HepG2 (cell line): ENCODE data around the gene WDR82. TPM values are rescaled to one million over a fixed set of nuclear protein-coding genes. Genes with fewer than 3 reads are reported as not detected.
A peak's percentile ranks its signal among the peaks of the same experiment; 100 is the strongest.

Experiments
- ATAC-seq: fragments of 200-7000 bp; cut with Tn5 transposase; 3 replicates; pipeline ENCODE4 v1.9.1; 2020; ENCODE audit warnings: mild to moderate bottlenecking, moderate library complexity
- BruUV-seq: library from RNA; stranded (reverse); fragments of 400-500 nt; replicated peaks from 2 replicates; lab custom pipeline; 2021; lab: Mats Ljungman, UMichigan
- CTCF ChIA-PET: fragments of 300-600 bp; formaldehyde crosslinking; extraction: SDS; loops from one replicate; lab custom pipeline; 2021; ENCODE audit warnings: low total read pairs, inconsistent platforms, low intra/inter-chr PET ratio; lab: Yijun Ruan, JAX
- POLR2A ChIA-PET: fragments of 350-600 bp; sonication (Branson Sonifier 250); formaldehyde crosslinking; loops from one replicate; lab custom pipeline; 2020; ENCODE audit warnings: antibody characterized with exemption, inconsistent platforms; lab: Yijun Ruan, JAX
- DNase-seq: peaks from one replicate; pipeline ENCODE4 v3.0.0-alpha.2; 2015; ENCODE audit warnings: low spot score
- FAIRE-seq: peaks from 3 replicates; lab custom pipeline; 2011; peaks lifted over from hg19 to GRCh38; lab: Jason Lieb, UNC
- H2AFZ ChIP-seq: one replicate; pipeline ENCODE4 v1.6.1; 2011; ENCODE audit warnings: low read length, inconsistent platforms
- H3K27ac ChIP-seq: fragments of 300-600 bp; 3 replicates; pipeline ENCODE4 v1.8.0; 2011; ENCODE audit warnings: mixed run types, mild to moderate bottlenecking, mixed read lengths, low read length, inconsistent platforms; ENCODE audit not compliant: insufficient read depth; ENCODE audit errors: extremely low read length
- H3K27me3 ChIP-seq, 2 experiments: fragments of 200-600 bp in 1 of 2; 2 replicates in 1 of 2; 3 replicates in 1 of 2; pipeline versions ENCODE4 v1.6.0 to v1.8.0; 2011; ENCODE audit warnings: low read length in 2 of 2, mild to moderate bottlenecking in 2 of 2, moderate library complexity in 2 of 2, inconsistent platforms in 1 of 2; ENCODE audit not compliant: insufficient read depth in 2 of 2, control insufficient read depth in 1 of 2
- H3K36me3 ChIP-seq, 2 experiments: fragments of 200-600 bp in 1 of 2; replicated peaks in 1 of 2; 2 replicates in 1 of 2; 3 replicates in 1 of 2; pipeline versions ENCODE4 v1.5.1 to v1.8.0; 2011; ENCODE audit warnings: low read length in 2 of 2, inconsistent platforms in 1 of 2; ENCODE audit not compliant: insufficient read depth in 2 of 2, control insufficient read depth in 1 of 2
- H3K4me1 ChIP-seq: 2 replicates; pipeline ENCODE4 v1.5.1; 2012; ENCODE audit warnings: low read length, inconsistent platforms; ENCODE audit not compliant: insufficient read depth
- H3K4me2 ChIP-seq: 2 replicates; pipeline ENCODE4 v1.6.0; 2011; ENCODE audit warnings: low read depth, low read length, inconsistent platforms
- H3K4me3 ChIP-seq, 3 experiments: fragments of 200-600 bp in 1 of 3; sonication (generic), shearing (Covaris generic) in 1 of 3; replicated peaks in 1 of 3; 2 replicates each; pipeline ENCODE4 v1.5.1; 2011 to 2016; ENCODE audit warnings: low read length in 3 of 3, inconsistent platforms in 2 of 3, low read depth in 2 of 3, mild to moderate bottlenecking in 2 of 3, control low read depth in 1 of 3, mixed read lengths in 1 of 3; ENCODE audit not compliant: insufficient read depth in 1 of 3
- H3K79me2 ChIP-seq: one replicate; pipeline ENCODE4 v1.6.1; 2011; ENCODE audit warnings: low read length, inconsistent platforms; ENCODE audit not compliant: insufficient read depth
- H3K9ac ChIP-seq: 2 replicates; pipeline ENCODE4 v1.6.0; 2011; ENCODE audit warnings: mild to moderate bottlenecking, low read depth, low read length, inconsistent platforms; ENCODE audit not compliant: insufficient read depth
- H3K9me3 ChIP-seq: 2 replicates; pipeline ENCODE4 v1.5.1; 2012; ENCODE audit warnings: mild to moderate bottlenecking, low read length
- H4K20me1 ChIP-seq: 2 replicates; pipeline ENCODE4 v1.6.0; 2011; ENCODE audit warnings: inconsistent platforms, mild to moderate bottlenecking, low read length, moderate library complexity; ENCODE audit not compliant: insufficient read depth
- DNMT3B ChIP-seq: conservative IDR thresholded peaks from 2 replicates; pipeline ENCODE4 v1.6.1; 2016; ENCODE audit warnings: missing biosample characterization, control low read depth
- ERF ChIP-seq: IDR thresholded peaks from 2 replicates; pipeline ENCODE4 v1.6.1; 2018; ENCODE audit warnings: missing biosample characterization, missing genetic modification reagents
- GLI4 ChIP-seq: sonication (generic); formaldehyde crosslinking; IDR thresholded peaks from 2 replicates; pipeline ENCODE4 v1.5.1; 2020; ENCODE audit warnings: missing genetic modification reagents, mild to moderate bottlenecking, moderate library complexity, borderline replicate concordance
- HNF4A ChIP-seq: sonication (generic); formaldehyde crosslinking; IDR thresholded peaks from 2 replicates; pipeline ENCODE4 v1.4.0; 2020; ENCODE audit warnings: missing genetic modification reagents
- HOXA5 ChIP-seq: sonication (generic); formaldehyde crosslinking; IDR thresholded peaks from 2 replicates; pipeline ENCODE4 v1.4.0; 2020; ENCODE audit warnings: missing genetic modification reagents
- KAT7 ChIP-seq: IDR thresholded peaks from 2 replicates; pipeline ENCODE4 v1.6.1; 2018; ENCODE audit warnings: borderline replicate concordance, missing compliant biosample characterization
- LCORL ChIP-seq, 2 experiments: fragments of 450-650 bp in 1 of 2; sonication (generic) in 1 of 2; formaldehyde crosslinking in 1 of 2; IDR thresholded peaks; 2 replicates each; pipeline versions ENCODE4 v1.5.0 to v1.6.1; 2017 to 2020; ENCODE audit warnings: antibody characterized with exemption in 1 of 2, missing genetic modification reagents in 1 of 2
- NCOA2 ChIP-seq: sonication (generic); formaldehyde crosslinking; IDR thresholded peaks from 2 replicates; pipeline ENCODE4 v1.8.0; 2022; ENCODE audit warnings: inconsistent platforms
- PPARG ChIP-seq: conservative IDR thresholded peaks from 2 replicates; pipeline ENCODE4 v1.6.1; 2016; ENCODE audit warnings: missing biosample characterization, missing genetic modification reagents
- PRMT3 ChIP-seq: sonication (generic); formaldehyde crosslinking; IDR thresholded peaks from 2 replicates; pipeline ENCODE4 v1.8.1; 2022; ENCODE audit warnings: low read depth, mild to moderate bottlenecking, moderate library complexity, missing genetic modification reagents, borderline replicate concordance
- RBM39 ChIP-seq: fragments of 200-400 bp; formaldehyde crosslinking; IDR thresholded peaks from one replicate; pipeline ENCODE4 v1.6.1; 2018; ENCODE audit warnings: antibody characterized with exemption, mild to moderate bottlenecking, low read depth, low read length; ENCODE audit not compliant: poor library complexity, severe bottlenecking
- REXO4 ChIP-seq: sonication (generic); formaldehyde crosslinking; IDR thresholded peaks from 2 replicates; pipeline ENCODE4 v1.8.0; 2022; ENCODE audit warnings: missing genetic modification reagents, mild to moderate bottlenecking, borderline replicate concordance
- SOX6 ChIP-seq, 2 experiments: fragments of 450-650 bp in 1 of 2; sonication (generic) in 1 of 2; formaldehyde crosslinking in 1 of 2; IDR thresholded peaks; 2 replicates each; pipeline versions ENCODE4 v1.4.0 to v1.6.1; 2017 to 2020; ENCODE audit warnings: antibody characterized with exemption in 1 of 2, mild to moderate bottlenecking in 1 of 2, missing genetic modification reagents in 1 of 2
- THYN1 ChIP-seq: sonication (generic); formaldehyde crosslinking; IDR thresholded peaks from 2 replicates; pipeline ENCODE4 v1.8.1; 2023; ENCODE audit warnings: low read depth, mild to moderate bottlenecking, moderate library complexity, missing genetic modification reagents, borderline replicate concordance
- ZFP82 ChIP-seq: sonication (generic); formaldehyde crosslinking; IDR thresholded peaks from 2 replicates; pipeline ENCODE4 v1.5.1; 2020; ENCODE audit warnings: mild to moderate bottlenecking, missing genetic modification reagents, borderline replicate concordance
- ZFX ChIP-seq: sonication (generic); formaldehyde crosslinking; IDR thresholded peaks from 2 replicates; pipeline ENCODE4 v1.4.0; 2020; ENCODE audit warnings: mild to moderate bottlenecking, low read depth, missing genetic modification reagents, moderate library complexity
- ZKSCAN1 ChIP-seq: fragments of 150-350 bp; IDR thresholded peaks from 2 replicates; pipeline ENCODE4 v1.6.1; 2014; ENCODE audit warnings: low read length
- ZNF724P ChIP-seq: sonication (generic); formaldehyde crosslinking; IDR thresholded peaks from 2 replicates; pipeline ENCODE4 v1.8.0; 2022; ENCODE audit warnings: missing genetic modification reagents, borderline replicate concordance
- WGBS: methylation state at CpG from one replicate; pipeline ENCODE4 v1.1.6; 2017; ENCODE audit warnings: low lambda C conversion rate; 5-methylcytosine and 5-hydroxymethylcytosine counted together
- in situ Hi-C: cut with HindIII; loops from 2 replicates; pipeline ENCODE4 v1.10.0; 2017; ENCODE audit warnings: low pct_unique_long_range_greater_than_20kb; ENCODE audit not compliant: extremely low pct_ligation_motif_present
- intact Hi-C: fragments of 100-400 bp; cut with micrococcal nuclease; formaldehyde crosslinking; loops from one replicate; pipeline ENCODE4 v1.10.0; 2022; ENCODE audit not compliant: unreplicated experiment
- polyA plus RNA-seq, 8 experiments: library from polyadenylated mRNA; depleted of rRNA in 3 of 8; stranded (reverse) in 7 of 8; unstranded in 1 of 8; fragments of >200 nt; fragmentation: Illumina TruSeq in 4 of 8; extraction: Trizol in 4 of 8; gene quantifications; 2 replicates each; pipeline versions ENCODE4 v1.2.1 to v1.2.3, GENCODE V29; 2011 to 2016; ENCODE audit warnings: low read depth in 4 of 8, missing spikeins in 1 of 8, mixed read lengths in 1 of 8; ENCODE audit not compliant: insufficient read depth in 1 of 8
- total RNA-seq, 5 experiments: library from RNA; depleted of rRNA; stranded (reverse); fragments of >200 nt; fragmentation: Illumina TruSeq; extraction: Trizol; gene quantifications; 2 replicates each; pipeline ENCODE4 v1.2.3, GENCODE V29; 2016; ENCODE audit warnings: low read depth in 1 of 5
- TF ChIP-seq, protein P1 (sequence below): IDR thresholded peaks from 2 replicates; pipeline ENCODE4 v1.6.1; 2018; ENCODE audit warnings: missing genetic modification reagents
- TF ChIP-seq, protein P2 (sequence below): sonication (generic); formaldehyde crosslinking; IDR thresholded peaks from 2 replicates; pipeline ENCODE4 v1.4.0; 2020; ENCODE audit warnings: missing genetic modification reagents

WDR82 gene
- total and polyA plus RNA-seq, 2 of the 13 experiments (the other 11 are each of a cell fraction or from before 2014, with no cell fraction given): 39.1 to 59.5 TPM

DNA sequence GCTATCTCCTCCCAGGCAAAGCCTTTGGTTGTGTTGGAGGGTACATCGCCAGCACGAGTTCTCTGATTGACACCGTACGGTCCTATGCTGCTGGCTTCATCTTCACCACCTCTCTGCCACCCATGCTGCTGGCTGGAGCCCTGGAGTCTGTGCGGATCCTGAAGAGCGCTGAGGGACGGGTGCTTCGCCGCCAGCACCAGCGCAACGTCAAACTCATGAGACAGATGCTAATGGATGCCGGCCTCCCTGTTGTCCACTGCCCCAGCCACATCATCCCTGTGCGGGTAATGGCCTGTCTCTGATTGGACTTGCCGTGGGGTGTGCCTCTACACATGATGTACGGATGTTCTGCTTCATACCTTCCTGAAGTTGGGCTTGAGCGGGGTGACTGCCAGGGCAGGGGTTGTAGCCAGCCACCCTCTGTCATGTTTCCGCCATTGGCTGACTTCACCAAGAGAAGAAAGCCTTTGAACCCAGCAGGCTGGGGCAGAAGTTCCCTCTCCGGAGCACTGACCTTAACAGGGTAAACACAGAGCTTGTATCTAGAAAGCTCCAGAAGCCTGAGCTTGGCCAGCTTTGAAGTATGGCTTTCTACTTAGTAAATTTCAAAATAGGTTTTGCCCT lies 67.1 kb downstream of the WDR82 start:
- in situ Hi-C loops: no loop called here
- BruUV-seq: TSS peak; percentile 53
- Histone ChIP-seq H2AFZ (no peak overlapping the region), H3K36me3 (peaks cover 22 to 68% of the 10 kb centered on the region in 2 experiments), H3K79me2 (no peaks in the 10 kb centered on the region), H3K4me1 (peaks cover 57% of the 10 kb centered on the region), H3K4me3 (no peak overlapping the region), H3K9me3 (no peaks in the 10 kb centered on the region), H3K27me3 (no peaks in the 10 kb centered on the region), H3K27ac (peak overlapping the region; percentile 77), H4K20me1 (no peaks in the 10 kb centered on the region), H3K9ac (peak overlapping the region; percentile 17; the same call in 1 of the 2 replicates), H3K4me2 (no peak overlapping the region)
- POLR2A ChIA-PET: interaction anchor here (1.0 to 1.5 kb wide), 5 partner anchors 9 to 78 kb away, joined by 3 to 6 read pairs (median 3); no protein-coding TSS in a partner anchor
- DNase-seq (no peak), FAIRE-seq (peak; percentile 37), ATAC-seq (peak; percentile 15)
- intact Hi-C loops: loop anchor here (2.0 kb wide), 1 partner anchor 57 kb away; the partner anchor contains the start of gene POC1A
- WGBS: 94% methylated on average over 18 of the region's 18 CpGs
- CTCF ChIA-PET: no interaction called here
- TF ChIP-seq PPARG (CRISPR knock-in tag) (no peak), ZFP82 (no peak), GLI4 (CRISPR knock-in tag) (no peak), HOXA5 (CRISPR knock-in tag) (no peak), ZFX (CRISPR knock-in tag) (no peak), HNF4A (0 out of 2 replicates have a peak, but pooled peaks have one; percentile 11), DNMT3B (CRISPR knock-in tag) (no peak), KAT7 (CRISPR knock-in tag) (0 out of 2 replicates have a peak, but pooled peaks have one; percentile 12), PRMT3 (CRISPR knock-in tag) (no peak), ZNF724P (CRISPR knock-in tag) (no peak), ZKSCAN1 (no peak), NCOA2 (CRISPR knock-in tag) (no peak), SOX6 (IDR thresholded peaks at IDR 0.05) (no peak), SOX6 (CRISPR knock-in tag; IDR thresholded peaks at IDR 0.05) (no peak), ERF (no peak), REXO4 (CRISPR knock-in tag) (no peak), THYN1 (no peak), LCORL (IDR thresholded peaks at IDR 0.05) (no peak), LCORL (CRISPR knock-in tag; IDR thresholded peaks at IDR 0.05) (0 out of 2 replicates have a peak, but pooled peaks have one; percentile 9), RBM39 (no peak)
- TF ChIP-seq, protein P1, sequence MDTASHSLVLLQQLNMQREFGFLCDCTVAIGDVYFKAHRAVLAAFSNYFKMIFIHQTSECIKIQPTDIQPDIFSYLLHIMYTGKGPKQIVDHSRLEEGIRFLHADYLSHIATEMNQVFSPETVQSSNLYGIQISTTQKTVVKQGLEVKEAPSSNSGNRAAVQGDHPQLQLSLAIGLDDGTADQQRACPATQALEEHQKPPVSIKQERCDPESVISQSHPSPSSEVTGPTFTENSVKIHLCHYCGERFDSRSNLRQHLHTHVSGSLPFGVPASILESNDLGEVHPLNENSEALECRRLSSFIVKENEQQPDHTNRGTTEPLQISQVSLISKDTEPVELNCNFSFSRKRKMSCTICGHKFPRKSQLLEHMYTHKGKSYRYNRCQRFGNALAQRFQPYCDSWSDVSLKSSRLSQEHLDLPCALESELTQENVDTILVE: no peak
- TF ChIP-seq, protein P2, sequence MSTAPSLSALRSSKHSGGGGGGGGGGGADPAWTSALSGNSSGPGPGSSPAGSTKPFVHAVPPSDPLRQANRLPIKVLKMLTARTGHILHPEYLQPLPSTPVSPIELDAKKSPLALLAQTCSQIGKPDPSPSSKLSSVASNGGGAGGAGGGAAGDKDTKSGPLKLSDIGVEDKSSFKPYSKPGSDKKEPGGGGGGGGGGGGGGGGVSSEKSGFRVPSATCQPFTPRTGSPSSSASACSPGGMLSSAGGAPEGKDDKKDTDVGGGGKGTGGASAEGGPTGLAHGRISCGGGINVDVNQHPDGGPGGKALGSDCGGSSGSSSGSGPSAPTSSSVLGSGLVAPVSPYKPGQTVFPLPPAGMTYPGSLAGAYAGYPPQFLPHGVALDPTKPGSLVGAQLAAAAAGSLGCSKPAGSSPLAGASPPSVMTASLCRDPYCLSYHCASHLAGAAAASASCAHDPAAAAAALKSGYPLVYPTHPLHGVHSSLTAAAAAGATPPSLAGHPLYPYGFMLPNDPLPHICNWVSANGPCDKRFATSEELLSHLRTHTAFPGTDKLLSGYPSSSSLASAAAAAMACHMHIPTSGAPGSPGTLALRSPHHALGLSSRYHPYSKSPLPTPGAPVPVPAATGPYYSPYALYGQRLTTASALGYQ (CRISPR knock-in tag): no peak
